CD1c-positive myeloid dendritic cell (primary cell): ENCODE measurements around the gene MEP1A.

Source experiments
- DNase-seq: peaks from one replicate; pipeline ENCODE4 v3.0.0-alpha.2; 2016; ENCODE audit errors: extremely low spot score

The MEP1A gene

DNA sequence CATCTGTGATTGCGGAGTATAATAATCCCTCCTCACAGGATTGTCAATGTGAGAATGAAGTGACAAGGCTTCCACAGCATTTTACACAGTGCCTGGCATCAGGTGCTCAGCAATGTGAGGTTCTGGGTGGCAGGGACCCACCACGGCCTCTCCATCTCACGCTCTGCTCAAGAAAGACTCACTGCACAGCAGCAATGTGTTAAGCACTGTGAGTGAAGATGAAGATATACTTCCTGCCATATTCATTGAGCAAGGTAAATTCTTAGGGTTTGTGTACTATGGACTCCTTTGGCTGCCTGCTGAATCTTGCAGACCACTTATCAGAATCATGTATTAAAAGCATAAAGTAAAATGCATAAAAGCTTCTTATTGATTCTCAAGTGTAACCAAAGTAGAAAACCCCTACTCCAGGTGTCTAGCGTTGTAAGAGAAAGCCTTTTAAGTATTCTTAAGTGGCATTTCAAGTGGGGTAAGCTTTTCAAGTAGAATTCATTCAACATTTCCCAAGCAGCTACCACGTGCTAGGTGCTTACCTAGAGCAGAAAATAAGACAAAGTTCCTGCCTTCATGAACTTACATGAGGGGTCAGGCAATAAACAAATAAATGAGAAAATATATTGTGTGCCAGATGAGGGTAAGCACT, 17.0 kb upstream of the MEP1A start:
- no peak for DNase-seq

GRCh38 chr6:46777476-46778346, 15.5 kb upstream of the MEP1A start:
- DNase-seq = no peak

GRCh38 chr6:46781478-46782378, 11.5 kb upstream of the MEP1A start:
- DNase-seq = peak; percentile 88

GRCh38 chr6:46784535-46784934, 8.7 kb upstream of the MEP1A start:
- no peak for DNase-seq

- no peak for DNase-seq
Observed at GRCh38 chr6:46787871-46788540, 5.2 kb upstream of the MEP1A start.

DNA sequence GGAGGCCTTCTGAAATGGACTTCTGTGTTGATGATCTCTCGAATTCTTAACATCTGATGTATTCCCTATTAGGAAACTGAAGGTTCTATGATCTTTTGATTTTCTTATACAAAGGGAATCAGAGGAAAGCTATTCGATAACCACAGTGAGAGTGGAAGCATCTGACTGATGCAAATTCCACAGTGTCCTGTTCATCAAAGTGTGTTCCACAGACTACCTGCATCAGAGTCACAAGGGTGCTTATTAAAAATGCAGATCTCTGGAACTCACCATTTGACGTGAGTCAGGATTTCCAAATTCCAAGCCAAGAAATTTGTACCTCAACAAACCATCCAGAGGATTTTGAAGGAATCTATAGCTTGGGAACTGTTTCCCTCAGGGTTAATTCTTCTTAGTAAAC, 4.4 kb upstream of the MEP1A start:
- DNase-seq = no peak

- no peak for DNase-seq
Observed at GRCh38 chr6:46789434-46790354, 3.5 kb upstream of the MEP1A start.

GRCh38 chr6:46790355-46790874, 2.8 kb upstream of the MEP1A start:
- DNase-seq = no peak

DNA sequence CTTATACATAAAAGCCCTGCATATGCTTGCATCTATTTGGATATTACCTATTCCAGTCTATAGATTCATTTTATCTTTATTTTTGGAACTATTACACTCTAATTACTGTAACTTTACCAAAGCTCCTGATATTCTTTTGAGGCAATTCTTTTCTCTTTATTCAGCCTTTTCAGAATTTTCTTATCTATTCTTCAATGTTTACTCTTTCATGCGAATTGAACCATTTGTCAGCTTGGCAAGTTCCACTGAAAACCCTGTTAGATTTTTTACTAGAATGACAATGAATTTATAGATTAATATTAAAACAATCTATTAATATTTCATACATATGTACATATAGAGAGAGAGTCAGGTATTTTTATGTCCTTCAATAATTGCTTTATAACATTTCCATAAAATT, 554 bp upstream of the MEP1A start:
- no peak for DNase-seq

DNA sequence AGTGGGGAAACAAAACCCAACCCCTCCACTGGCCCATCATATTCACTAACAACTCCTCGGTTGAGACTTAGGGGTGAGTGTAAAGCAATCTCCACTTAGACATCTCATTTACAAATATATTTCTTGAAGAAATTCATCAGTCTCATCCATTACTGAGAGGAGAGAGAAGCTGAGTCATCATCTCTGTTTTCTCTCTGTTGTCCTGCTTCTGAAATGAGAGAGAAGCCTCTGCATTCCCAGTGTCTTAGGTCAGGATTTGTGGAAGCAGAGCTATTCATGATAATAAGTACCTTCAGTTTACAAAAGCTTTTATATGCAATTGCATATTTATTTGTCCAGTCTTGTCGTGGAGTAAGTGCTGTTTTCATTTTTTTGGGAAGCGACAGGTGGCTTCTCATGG, 879 bp downstream of the MEP1A start:
- DNase-seq = no peak

DNA sequence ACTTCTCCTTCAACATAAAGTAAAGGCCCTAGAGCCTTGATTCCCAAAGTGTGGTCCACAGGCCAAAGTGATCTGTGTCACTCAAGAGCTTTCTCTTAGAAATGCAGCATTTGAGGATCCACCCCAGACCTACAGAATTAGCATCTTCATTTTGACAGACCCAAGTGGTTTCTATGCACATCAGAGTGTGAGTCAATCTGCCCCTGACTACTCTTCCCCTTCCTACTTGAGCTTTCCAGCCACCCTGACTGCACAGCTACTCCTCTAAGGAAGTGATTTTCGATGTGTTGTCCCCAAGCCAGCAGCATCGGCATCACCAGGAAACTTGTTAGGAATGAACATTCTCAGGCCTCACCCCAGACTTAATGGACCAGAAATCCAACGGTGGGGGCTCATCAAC, 2.6 kb downstream of the MEP1A start:
- no peak for DNase-seq

- no peak for DNase-seq
Observed at GRCh38 chr6:46796848-46797580, 3.8 kb downstream of the MEP1A start.

DNA sequence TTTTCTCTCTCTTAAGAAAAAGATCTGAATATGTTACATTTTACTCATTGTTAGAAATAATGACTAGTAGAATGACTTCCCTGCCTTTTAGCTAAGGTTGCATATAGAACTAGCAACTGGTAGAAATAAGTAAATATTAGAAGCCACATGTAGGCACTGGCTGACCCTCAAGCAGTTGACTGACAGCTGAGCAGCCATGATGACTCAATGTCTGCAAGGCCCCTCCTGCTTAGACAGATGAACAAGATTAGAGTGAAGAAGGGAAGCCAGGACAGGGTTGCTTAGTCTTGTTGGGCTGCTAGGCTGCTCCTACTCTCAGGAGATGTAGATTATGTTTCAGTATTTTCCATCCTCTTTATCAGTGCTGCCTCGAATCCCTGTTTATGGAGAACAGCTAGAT, 6.5 kb downstream of the MEP1A start:
- no peak for DNase-seq

DNA sequence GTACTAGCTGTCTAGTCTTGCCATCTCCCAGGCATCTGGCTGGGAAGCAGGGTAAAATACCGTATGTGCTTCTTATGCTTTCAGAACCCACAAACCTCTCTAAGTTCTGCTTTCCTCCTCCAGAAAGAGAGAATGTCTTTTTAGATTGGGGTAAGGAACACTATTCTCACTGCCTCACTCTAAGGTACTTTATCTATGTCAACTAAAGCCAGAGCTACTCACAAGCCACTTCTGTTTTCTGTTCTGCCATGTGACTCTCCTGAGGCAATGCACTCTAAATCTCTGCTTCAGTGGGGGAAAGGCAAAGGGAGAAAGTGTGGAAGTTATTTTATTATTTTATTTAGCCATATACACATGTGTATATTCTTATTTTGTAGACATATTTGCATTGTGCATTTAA, 15.6 kb downstream of the MEP1A start:
- DNase-seq = peak; percentile 9

GRCh38 chr6:46815130-46815529, 21.9 kb downstream of the MEP1A start:
- no peak for DNase-seq

DNA sequence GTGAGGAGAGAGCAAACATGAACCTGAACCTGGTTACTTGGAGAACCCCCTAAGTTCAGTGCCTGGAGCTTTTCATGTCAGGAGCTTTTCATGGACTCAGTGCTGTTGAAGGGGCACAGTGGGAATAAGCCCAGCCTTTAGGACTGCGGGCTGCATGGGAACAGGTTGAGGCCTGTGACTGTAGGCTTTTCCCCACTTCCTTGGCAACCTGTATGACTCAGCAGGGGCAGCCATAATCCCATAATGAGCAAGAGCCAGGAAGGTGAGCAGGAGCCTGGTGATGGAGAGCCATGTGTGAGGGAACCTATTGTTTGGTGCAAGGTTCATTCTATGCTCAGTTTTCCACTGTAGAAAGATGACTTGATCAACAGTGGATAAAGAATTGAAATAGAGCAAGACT, 23.4 kb downstream of the MEP1A start:
- DNase-seq = no peak

GRCh38 chr6:46819561-46819960, 26.4 kb downstream of the MEP1A start:
- DNase-seq = no peak

- DNase-seq = no peak
Observed at GRCh38 chr6:46821458-46821881, 28.3 kb downstream of the MEP1A start.

DNA sequence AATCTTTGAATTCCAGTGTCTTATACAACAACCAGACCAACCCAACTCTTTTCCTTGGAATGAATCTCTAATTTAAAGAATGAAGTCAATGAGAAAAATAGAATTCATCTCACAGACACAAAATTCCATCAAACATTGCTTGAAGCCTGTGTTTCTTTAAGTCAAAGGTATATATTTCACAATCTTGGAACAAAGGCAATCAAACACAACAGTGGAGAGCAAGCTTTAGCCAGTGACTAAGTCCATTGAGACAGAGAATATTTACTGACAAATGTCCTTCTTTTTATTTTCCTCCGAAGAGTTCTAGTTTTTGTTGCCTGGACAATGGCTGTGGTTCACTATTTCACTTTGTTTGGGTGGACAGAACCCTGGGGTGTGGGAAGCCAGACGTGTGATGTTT, 35.8 kb downstream of the MEP1A start:
- no peak for DNase-seq

GRCh38 chr6:46832816-46833215, 39.6 kb downstream of the MEP1A start:
- no peak for DNase-seq
